GM19099 (cell line): ENCODE measurements around the gene CCT3.

Experiments
- POLR2A ChIP-seq: IDR thresholded peaks from 3 replicates; pipeline ENCODE4 v1.6.1; 2011; ENCODE audit warnings: low read depth; ENCODE audit not compliant: insufficient read length; ENCODE audit errors: extremely low read depth

CCT3 gene

DNA sequence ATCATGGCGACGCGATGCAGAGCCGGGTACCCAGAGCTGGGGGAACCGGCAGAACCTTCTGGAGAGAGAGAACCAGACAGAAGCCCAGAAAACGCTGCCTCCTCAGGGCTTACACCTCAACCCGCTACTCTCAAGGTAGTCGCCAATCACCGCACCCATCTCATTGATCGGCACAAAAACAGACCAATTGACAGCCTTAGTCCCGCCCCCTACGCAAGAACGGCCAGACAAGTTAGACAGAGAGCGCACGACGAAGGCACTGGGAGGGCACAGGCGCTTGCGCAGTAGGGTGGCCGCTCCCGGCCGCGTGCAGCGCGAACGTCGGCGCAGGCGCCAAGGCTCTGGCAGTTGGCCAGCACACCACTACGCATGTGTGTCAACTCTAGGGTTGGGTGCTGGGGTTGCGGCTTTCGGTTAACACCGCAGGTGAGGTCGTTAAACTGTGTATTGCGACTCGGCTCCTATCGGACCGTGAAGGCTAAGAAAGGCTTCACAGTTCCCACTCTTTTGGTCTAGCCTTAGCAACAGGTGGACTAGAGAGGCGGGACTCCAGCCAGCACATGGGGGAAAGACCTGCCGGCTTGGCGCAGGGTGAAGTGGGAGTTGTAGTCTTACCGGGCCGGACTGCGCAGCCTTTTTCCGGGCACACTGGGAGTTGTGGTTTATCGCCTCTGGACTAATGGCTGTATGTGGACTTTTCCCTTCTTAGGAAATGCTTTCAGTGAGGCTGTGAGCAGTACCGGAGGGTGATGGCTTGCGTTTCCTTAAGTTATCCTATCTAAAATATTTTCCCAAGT, at the start of gene CCT3, which contains the start of gene TSACC:
CCT3 (minus strand) TSS at position 113 of the 797 bp plus-strand sequence; CDS start at position 5, 108 bp downstream.
TSACC (plus strand) TSS at position 347 of the 797 bp plus-strand sequence. CDS start 1,232 bp downstream, outside the sequence.
- TF ChIP-seq POLR2A, result peak; percentile 92

DNA sequence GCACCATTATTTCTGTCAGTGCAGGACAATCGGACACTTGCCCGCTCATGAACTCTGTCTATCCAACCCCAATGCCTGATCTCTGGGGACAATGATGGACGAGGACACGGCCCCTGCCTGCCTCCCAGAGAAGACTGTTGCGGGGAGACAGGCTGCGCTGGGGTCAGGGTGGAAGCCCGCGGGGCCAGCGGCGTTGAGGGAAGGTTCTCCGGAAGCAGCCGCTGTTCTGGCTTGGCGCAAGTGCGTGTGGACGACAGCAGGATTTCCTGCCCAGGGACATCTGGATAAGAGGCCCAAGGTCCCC, 49.7 kb upstream of the CCT3 start:
- no peak for TF ChIP-seq POLR2A

DNA sequence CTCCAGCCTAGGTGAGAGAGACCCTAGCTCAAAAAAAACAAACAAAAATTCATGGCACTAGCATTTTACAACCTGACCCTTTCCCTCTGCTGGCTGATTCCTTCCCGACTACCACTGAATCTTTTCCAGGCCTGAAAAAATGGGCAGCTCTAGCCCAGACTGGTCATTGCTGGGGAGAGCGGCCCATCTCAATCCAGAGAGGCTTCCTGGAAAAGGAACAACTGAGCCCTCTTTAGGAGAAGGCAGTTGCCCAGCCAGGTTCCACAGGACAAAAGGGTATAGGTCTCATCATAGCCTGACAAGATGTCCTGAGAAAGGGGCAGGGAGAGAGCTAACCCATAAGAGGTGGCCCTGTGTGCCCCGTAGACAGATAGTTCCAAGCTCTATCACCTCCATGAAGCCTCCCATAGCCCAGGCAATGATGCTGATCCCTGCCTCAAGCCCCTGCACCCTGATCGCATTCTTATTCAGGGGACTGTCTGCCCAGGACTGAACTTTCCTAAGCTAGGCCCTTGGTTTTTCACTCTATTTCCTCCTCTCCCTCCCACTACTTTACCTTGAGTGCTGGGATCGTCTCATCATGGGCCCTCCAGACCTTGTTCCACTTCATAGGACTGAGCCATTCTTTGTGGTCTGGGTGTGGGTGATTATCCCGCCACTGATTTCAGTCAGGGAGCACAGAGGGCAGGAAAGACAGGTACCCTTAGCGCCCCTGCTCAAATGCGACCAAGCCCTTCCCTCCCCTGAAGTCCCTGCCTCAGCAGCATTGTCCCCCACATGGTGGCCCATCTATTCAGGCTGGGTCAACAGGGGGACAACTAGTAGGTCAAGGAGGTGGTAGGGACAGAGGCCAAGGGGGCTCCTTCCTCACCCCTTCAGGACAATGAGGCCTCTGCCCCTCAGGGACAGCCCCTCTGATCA, 49.1 kb upstream of the CCT3 start:
- TF ChIP-seq POLR2A, result no peak

DNA sequence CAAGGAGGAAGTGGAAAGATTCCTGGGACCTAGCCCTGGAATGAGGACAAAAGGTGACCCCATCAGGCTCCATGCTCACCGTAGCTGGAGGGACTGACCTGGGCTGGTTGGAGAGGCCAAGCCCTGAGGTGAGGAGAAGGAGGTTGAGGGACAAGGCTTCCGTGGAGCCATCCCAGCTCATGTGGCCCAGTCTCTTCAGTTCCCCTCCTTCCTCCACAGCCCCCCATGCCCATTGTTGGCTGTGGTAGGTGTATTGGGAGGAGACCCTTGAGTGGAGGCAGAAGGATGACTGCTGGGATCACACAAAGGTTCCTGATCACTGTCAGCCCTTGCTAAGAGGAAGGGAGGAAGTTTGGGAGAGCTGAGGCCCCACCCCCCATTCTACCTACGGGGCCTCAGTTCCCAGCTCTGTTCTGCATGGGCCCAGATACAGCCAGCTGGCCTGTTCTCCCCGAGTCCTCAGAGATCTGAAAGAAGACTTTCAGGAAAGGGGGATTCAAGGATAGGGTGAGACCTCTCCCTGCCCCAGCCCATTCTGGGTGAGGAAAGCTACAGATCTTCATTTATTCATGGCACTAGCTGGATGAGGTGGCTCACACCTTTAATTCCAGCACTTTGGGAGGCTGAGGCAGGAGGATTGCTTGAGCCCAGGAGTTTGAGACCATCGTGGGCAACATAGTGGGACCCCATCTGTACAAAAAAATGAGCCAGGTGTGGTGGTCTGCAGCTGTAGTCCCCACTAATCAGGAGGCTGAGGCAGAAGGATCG, 48.2 kb upstream of the CCT3 start:
- TF ChIP-seq POLR2A, result no peak

DNA sequence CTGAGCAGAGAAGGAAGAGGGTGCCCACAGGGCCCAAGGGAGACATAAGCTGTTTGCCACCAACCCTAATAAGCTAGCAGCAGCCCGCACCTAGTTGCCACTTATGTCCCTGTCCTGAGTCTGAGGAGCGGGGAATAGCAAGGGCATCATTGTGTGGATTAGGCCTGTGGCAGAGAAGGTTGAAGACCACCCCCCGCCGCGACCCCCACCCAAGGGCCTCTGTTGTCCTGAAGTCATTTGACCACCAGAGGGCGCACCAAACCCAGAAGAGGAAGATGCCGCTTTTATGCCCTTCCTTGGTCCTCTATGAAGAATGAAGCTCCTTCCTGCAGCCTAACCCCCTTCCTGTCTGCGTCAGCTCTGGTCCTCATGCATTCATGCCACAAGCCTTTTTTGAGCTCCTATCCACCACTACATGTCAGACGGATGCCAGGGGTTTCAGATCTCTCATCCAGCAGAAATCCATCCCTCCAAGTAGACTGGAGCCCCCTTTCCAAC, 47.5 kb upstream of the CCT3 start:
- TF ChIP-seq POLR2A, result no peak

DNA sequence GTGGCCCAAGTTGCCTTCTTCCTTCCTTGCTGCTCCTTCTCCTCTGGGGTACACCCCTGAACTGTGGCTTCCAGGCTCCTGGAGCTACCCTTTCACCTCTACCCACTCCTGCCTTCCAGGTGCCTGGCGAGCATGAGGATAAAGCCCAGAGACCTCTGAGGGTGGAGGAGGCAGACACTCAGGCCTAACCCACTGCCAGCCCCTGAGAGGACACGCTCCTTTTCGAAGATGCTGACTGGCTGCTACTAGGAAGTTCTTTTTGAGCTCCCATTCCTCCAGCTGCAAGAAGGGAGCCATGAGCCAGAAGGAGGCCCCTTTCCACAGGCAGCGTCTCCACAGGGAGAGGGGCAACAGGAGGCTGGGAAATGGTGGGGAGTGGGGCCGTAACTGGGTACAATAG, 46.6 kb upstream of the CCT3 start:
- TF ChIP-seq POLR2A, result no peak

DNA sequence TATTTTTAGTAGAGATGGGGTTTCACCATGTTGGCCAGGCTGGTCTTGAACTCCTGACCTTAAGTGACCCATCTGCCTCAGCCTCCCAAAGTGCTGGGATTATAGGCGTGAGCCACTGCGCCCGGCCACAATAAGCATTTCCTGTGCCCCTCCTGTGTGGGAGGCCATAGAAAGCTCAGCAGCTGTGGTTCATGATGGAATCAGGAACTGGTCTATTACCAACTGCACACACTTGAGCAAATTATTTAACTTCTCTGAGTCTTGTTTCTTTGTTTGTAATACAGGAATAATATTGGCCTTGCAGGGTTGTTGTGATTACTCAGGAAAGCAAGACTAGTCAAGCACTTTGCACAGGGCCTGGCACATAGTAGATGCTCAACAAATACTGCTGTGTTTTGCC, 45.9 kb upstream of the CCT3 start:
- no peak for TF ChIP-seq POLR2A

DNA sequence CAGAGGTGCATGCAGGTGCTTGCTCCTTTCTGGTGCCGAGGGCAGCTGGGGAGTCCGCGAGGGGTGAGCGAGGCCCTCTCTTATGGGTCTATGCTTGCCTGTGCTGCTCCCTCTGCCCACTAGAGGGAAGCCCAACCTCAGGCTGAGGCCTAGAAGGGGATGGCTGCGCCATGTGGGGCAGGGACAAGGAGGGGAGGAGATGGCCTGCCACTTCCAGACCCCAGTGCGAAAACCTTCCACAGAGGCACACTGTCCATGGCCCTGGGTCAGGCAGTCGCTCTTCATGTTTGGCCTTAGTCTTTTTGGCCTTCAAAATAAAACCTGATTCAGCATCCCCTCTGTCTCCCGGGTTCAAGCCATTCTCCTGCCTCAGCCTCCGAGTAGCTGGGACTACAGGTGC, 44.9 kb upstream of the CCT3 start:
- TF ChIP-seq POLR2A, result no peak

DNA sequence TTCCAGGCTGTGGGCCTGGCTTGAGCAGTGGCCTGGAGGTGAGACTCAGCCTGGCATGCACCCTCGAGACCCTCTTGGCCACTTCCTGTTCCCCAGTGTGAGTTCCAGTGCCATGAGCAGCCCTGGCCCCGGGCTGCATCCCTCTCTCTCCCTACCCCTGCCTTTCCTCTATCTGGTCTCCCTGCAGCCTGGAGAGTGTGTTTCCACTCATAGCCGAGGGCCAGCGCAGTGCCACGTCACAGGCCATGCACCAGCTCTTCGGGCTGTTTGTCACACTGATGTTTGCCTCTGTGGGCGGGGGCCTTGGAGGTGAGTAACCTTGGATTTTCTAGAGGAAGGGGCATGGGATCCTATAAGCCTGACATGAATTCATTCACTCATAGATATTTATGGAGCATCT, 44.5 kb upstream of the CCT3 start:
- TF ChIP-seq POLR2A, result no peak

DNA sequence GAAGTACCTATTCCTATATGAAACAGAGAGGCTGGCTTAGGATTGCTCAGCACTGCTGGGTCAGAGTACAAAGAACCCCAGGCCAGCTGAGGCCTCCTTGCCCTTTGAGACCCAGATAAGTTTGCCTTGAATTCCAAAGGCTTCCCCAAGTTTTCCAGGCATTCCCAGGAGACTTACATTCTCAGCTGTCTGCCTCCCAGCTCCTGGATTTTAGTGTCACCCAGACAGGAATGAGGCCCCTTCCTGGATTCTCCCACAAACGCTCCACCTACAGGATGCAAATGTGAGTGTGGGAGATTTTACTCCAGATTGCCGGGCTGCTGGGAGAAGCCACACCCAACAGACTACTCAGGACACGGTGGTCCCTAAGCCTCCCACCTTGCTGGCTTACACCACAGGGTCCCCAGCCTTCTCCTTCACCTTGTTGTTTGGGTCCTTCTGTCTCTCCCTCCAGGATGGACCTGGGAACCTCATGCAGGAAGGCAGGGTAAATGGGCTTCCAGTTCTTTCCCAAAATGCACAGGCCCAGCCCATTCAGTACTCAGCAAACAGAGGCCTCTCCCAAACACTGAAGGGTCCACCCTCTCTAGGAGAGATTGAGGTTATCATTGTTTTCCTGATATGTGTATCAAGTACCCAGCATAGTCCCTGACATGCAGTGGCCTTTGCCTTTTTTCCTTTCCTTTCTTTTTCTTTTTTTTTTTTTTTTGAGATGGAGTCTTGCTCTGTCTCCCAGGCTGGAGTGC, 41.5 kb upstream of the CCT3 start:
- no peak for TF ChIP-seq POLR2A

DNA sequence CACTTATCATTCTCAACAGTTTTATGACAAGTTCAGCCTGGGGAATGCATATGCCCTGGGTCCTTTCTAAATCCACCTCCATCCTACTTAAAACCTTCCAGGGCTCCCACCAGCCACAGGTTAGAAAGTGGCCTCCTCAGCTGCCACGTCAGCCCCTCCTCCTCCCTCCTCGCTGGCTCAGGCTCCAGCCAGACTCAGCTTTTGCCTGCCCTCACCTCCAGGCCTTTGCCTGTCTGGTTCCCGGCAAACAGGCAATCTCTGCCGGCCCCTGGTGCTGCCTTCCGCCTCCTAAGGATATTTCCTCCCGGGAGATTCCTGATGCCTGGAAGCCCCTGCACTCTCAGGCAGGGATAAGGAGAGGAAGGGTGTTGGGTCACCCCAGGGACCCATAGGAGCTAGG, 40.5 kb upstream of the CCT3 start:
- no peak for TF ChIP-seq POLR2A

DNA sequence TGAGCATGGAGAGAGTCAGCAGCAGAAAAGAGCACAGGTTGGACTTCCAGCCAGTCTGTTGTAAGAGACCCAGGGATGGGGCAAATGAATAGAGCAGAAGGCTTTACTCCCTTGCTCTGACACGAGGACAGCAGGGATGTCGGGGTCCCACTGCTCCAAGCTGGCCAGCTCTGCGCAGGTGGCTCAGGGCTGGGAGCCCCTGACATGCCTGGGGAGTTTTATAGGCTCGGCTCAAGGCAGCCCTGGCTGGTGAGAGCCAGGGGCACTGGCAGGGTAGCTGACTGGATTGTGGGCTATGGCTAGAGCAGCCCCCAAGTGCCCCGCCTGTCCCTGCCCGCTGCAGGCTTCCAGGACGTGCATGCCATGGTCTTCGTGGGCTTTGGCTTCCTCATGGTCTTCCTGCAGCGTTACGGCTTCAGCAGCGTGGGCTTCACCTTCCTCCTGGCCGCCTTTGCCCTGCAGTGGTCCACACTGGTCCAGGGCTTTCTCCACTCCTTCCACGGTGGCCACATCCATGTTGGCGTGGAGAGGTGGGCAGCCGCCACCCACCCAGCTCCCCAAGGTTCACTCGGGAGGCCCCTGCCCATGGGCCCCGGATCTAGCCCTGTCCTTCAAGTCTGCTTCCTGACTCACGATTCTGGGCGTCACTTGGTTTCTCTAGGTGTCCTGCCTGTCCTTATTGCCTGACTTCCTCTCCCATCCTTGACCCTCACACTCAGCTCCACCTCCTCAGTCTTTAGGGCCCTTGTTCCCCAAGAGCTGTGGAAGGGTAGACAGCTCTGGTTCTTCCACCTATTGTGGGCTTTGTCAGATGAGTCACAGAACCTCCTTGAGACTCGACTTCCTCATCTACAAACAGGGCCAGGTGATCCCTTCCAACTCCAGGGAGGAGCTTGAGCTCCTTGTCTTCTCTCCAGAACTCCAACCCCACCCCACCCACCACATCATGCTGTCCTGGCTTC, 39.1 kb upstream of the CCT3 start:
- TF ChIP-seq POLR2A, result no peak

DNA sequence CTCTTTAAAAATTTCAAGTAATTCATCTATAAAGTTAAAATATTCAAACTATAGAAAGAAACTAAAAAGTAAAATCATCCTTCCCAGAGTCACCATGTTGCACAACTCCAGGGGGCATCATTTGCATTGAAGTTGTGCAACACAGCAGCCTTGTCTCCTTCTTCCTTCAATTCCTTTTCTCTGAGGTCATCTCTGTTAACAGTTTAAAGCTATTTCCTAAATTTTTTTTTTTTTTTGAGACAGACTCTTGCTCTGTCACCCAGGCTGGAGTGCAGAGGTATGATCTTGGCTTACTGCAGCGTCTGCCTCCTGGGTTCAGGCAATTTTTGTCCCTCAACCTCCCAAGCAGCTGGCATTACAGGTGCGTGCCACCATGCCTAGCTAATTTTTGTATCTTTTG, 38.1 kb upstream of the CCT3 start:
- no peak for TF ChIP-seq POLR2A
